IMR-90 (cell line): ENCODE results near the gene MS4A15. TPM values are rescaled to one million over a fixed set of nuclear protein-coding genes. Genes with fewer than 3 reads are reported as not detected.

Experiments used
- ATAC-seq: fragments of 200-7000 bp; cut with Tn5 transposase; 2 replicates; pipeline ENCODE4 v1.9.1; 2020; ENCODE audit warnings: low read depth, mild to moderate bottlenecking, moderate library complexity
- BruUV-seq: library from RNA; stranded (reverse); fragments of 400-500 nt; replicated peaks from 2 replicates; lab custom pipeline; 2021; lab: Mats Ljungman, UMichigan
- CTCF ChIA-PET: fragments of 300-600 bp; formaldehyde crosslinking; extraction: SDS; loops from one replicate; lab custom pipeline; 2021; ENCODE audit warnings: antibody characterized with exemption; lab: Yijun Ruan, JAX
- POLR2A ChIA-PET: fragments of 300-600 bp; sonication (Branson Sonifier 250); formaldehyde crosslinking; loops from one replicate; lab custom pipeline; 2022; ENCODE audit warnings: antibody characterized with exemption; ENCODE audit not compliant: unreplicated experiment; lab: Charles Lee
- DNase-seq: peaks from one replicate; pipeline ENCODE4 v3.0.0; 2013
- H2AFZ ChIP-seq: replicated peaks from 2 replicates; pipeline ENCODE3; 2013; ENCODE audit warnings: low read length, mild to moderate bottlenecking; ENCODE audit not compliant: poor library complexity
- H2AK5ac ChIP-seq: 2 replicates; pipeline ENCODE4 v1.6.1; 2013; ENCODE audit warnings: low read depth, low read length, inconsistent platforms
- H2AK9ac ChIP-seq: replicated peaks from 2 replicates; pipeline ENCODE3; 2013; ENCODE audit warnings: mild to moderate bottlenecking, low read depth, low read length, moderate library complexity; ENCODE audit not compliant: poor library complexity
- H2BK120ac ChIP-seq: 2 replicates; pipeline ENCODE4 v1.6.1; 2013; ENCODE audit warnings: low read depth, low read length, inconsistent platforms
- H2BK15ac ChIP-seq: 3 replicates; pipeline ENCODE4 v1.6.1; 2013; ENCODE audit warnings: low read depth, low read length, inconsistent platforms
- H2BK20ac ChIP-seq: 2 replicates; pipeline ENCODE4 v1.6.1; 2013; ENCODE audit warnings: low read depth, mild to moderate bottlenecking, inconsistent platforms, low read length, moderate library complexity
- H2BK5ac ChIP-seq: 2 replicates; pipeline ENCODE4 v1.6.1; 2013; ENCODE audit warnings: mild to moderate bottlenecking, low read depth, low read length, inconsistent platforms; ENCODE audit not compliant: poor library complexity, severe bottlenecking
- H3K14ac ChIP-seq: replicated peaks from 2 replicates; pipeline ENCODE4 v1.6.1; 2013; ENCODE audit warnings: low read depth, low read length, inconsistent platforms
- H3K18ac ChIP-seq: 2 replicates; pipeline ENCODE4 v1.6.1; 2013; ENCODE audit warnings: low read depth, low read length, control low read depth
- H3K23ac ChIP-seq: 2 replicates; pipeline ENCODE4 v1.6.1; 2013; ENCODE audit warnings: low read depth, low read length, inconsistent platforms
- H3K27ac ChIP-seq: 2 replicates; pipeline ENCODE4 v1.5.1; 2013; ENCODE audit warnings: mild to moderate bottlenecking, control low read depth, low read length; ENCODE audit not compliant: insufficient read depth
- H3K27me3 ChIP-seq: 2 replicates; pipeline ENCODE4 v1.6.1; 2013; ENCODE audit warnings: low read length; ENCODE audit not compliant: control insufficient read depth, insufficient read depth
- H3K36me3 ChIP-seq: 2 replicates; pipeline ENCODE4 v1.6.1; 2013; ENCODE audit warnings: low read length, mixed read lengths; ENCODE audit not compliant: control insufficient read depth, insufficient read depth
- H3K4ac ChIP-seq: 2 replicates; pipeline ENCODE4 v1.6.1; 2013; ENCODE audit warnings: low read depth, low read length, inconsistent platforms
- H3K4me1 ChIP-seq: 2 replicates; pipeline ENCODE4 v1.6.1; 2013; ENCODE audit warnings: low read length, mixed read lengths; ENCODE audit not compliant: control insufficient read depth, insufficient read depth
- H3K4me2 ChIP-seq: 2 replicates; pipeline ENCODE4 v1.6.1; 2013; ENCODE audit warnings: low read depth, mild to moderate bottlenecking, control low read depth, low read length, moderate library complexity
- H3K4me3 ChIP-seq: 2 replicates; pipeline ENCODE4 v1.5.1; 2013; ENCODE audit warnings: low read depth, mild to moderate bottlenecking, control low read depth, low read length, moderate library complexity; ENCODE audit not compliant: insufficient read depth
- H3K56ac ChIP-seq: 2 replicates; pipeline ENCODE4 v1.6.1; 2013; ENCODE audit warnings: low read length, inconsistent platforms; ENCODE audit not compliant: insufficient read depth; ENCODE audit errors: extremely low read depth
- H3K79me1 ChIP-seq, 2 experiments: 2 replicates each; pipeline ENCODE4 v1.6.1; 2013; ENCODE audit warnings: low read length in 2 of 2, inconsistent platforms in 1 of 2, low read depth in 1 of 2
- H3K9ac ChIP-seq: 2 replicates; pipeline ENCODE4 v1.6.1; 2013; ENCODE audit warnings: low read depth, low read length, control low read depth
- H3K9me1 ChIP-seq: 2 replicates; pipeline ENCODE4 v1.6.1; 2013; ENCODE audit warnings: low read length, inconsistent platforms; ENCODE audit not compliant: insufficient read depth
- H3K9me3 ChIP-seq: 2 replicates; pipeline ENCODE4 v1.6.1; 2013; ENCODE audit warnings: low read length; ENCODE audit not compliant: control insufficient read depth, insufficient read depth
- H4K20me1 ChIP-seq: 2 replicates; pipeline ENCODE4 v1.6.1; 2013; ENCODE audit warnings: low read length, inconsistent platforms; ENCODE audit not compliant: insufficient read depth
- H4K5ac ChIP-seq: 2 replicates; pipeline ENCODE4 v1.6.1; 2013; ENCODE audit warnings: mild to moderate bottlenecking, low read depth, low read length, control low read depth
- H4K8ac ChIP-seq, 2 experiments: 2 replicates each; pipeline ENCODE4 v1.6.1; 2013; ENCODE audit warnings: low read depth in 2 of 2, low read length in 2 of 2, control low read depth in 1 of 2, inconsistent platforms in 1 of 2
- H4K91ac ChIP-seq: 2 replicates; pipeline ENCODE4 v1.6.1; 2013; ENCODE audit warnings: low read depth, low read length, inconsistent platforms; ENCODE audit not compliant: insufficient read depth
- FOS ChIP-seq: fragments of 150-350 bp; IDR thresholded peaks from 2 replicates; pipeline ENCODE4 v1.6.1; 2016; ENCODE audit warnings: low read depth, low read length
- RCOR1 ChIP-seq: IDR thresholded peaks from 2 replicates; pipeline ENCODE4 v1.6.1; 2012; ENCODE audit warnings: mild to moderate bottlenecking, low read length, improper control_type of control experiment; ENCODE audit not compliant: insufficient replicate concordance
- dilution Hi-C: fragments of 300-500 bp; cut with HindIII; formaldehyde crosslinking; loops from one replicate; pipeline ENCODE4 v1.14.3; 2018; ENCODE audit warnings: low sequenced_read_pairs; ENCODE audit not compliant: unreplicated experiment
- in situ Hi-C: fragments of 300-500 bp; cut with MboI; formaldehyde crosslinking; loops from 3 replicates; pipeline ENCODE4 v1.14.3; 2019; ENCODE audit warnings: low sequenced_read_pairs, inconsistent platforms, mixed read lengths
- intact Hi-C: fragments of 100-400 bp; cut with micrococcal nuclease; formaldehyde crosslinking; loops from 2 replicates; pipeline ENCODE4 v1.10.0; 2022
- polyA plus RNA-seq, 3 experiments: library from polyadenylated mRNA; depleted of rRNA; stranded (reverse); fragments of >200 nt; gene quantifications; 2 replicates each; pipeline ENCODE4 v1.2.3, GENCODE V29; 2012; ENCODE audit warnings: low replicate concordance in 1 of 3
- total RNA-seq: library from RNA; depleted of rRNA; stranded (reverse); fragments of >200 nt; gene quantifications from 2 replicates; pipeline ENCODE4 v1.2.3, GENCODE V29; 2012

MS4A15 gene
- total and polyA plus RNA-seq, 2 of the 4 experiments (the other 2 are of a cell fraction) = not detected

GRCh38 chr11:60740573-60740972 is 16.1 kb upstream of the MS4A15 start:
- TF ChIP-seq RCOR1 (no peak), FOS (no peak)
- Histone ChIP-seq H4K8ac (no peak overlapping the region), H3K9ac (no peak overlapping the region), H2AFZ (no peak overlapping the region), H4K91ac (no peak overlapping the region), H2BK20ac (no peak overlapping the region), H3K4me1 (no peaks in the 10 kb centered on the region), H3K23ac (no peak overlapping the region), H2BK5ac (no peak overlapping the region), H4K20me1 (no peaks in the 10 kb centered on the region), H3K4me2 (no peak overlapping the region), H3K9me3 (no peaks in the 10 kb centered on the region), H3K4ac (no peak overlapping the region), H3K27ac (no peak overlapping the region), H3K36me3 (no peaks in the 10 kb centered on the region), H3K14ac (no peak overlapping the region), H3K27me3 (no peaks in the 10 kb centered on the region), H3K56ac (no peak overlapping the region), H3K4me3 (no peak overlapping the region), H3K79me1 (no peaks in the 10 kb centered on the region), H3K18ac (no peak overlapping the region), H2AK5ac (no peak overlapping the region), H2AK9ac (no peak overlapping the region), H2BK15ac (no peak overlapping the region), H3K9me1 (no peaks in the 10 kb centered on the region), H2BK120ac (no peak overlapping the region), H4K5ac (no peak overlapping the region)
- no peak for DNase-seq
- in situ Hi-C loops (no loop called here), dilution Hi-C loops (no loop called here), intact Hi-C loops (no loop called here)
- no TSS peak for BruUV-seq
- ChIA-PET CTCF (no interaction called here), POLR2A (no interaction called here)
- ATAC-seq = no peak
